HG02678 (cell line): ENCODE measurements around the gene XCL1.

Experiments used
- ATAC-seq: cut with Tn5 transposase; IDR thresholded peaks from one replicate; pipeline ENCODE4 v1.9.1; 2021; ENCODE audit warnings: mild to moderate bottlenecking, moderate library complexity; ENCODE audit not compliant: unreplicated experiment

Gene XCL1

GRCh38 chr1:168603501-168604110, 27.2 kb downstream of the XCL1 start:
- ATAC-seq, result peak; percentile 92

DNA sequence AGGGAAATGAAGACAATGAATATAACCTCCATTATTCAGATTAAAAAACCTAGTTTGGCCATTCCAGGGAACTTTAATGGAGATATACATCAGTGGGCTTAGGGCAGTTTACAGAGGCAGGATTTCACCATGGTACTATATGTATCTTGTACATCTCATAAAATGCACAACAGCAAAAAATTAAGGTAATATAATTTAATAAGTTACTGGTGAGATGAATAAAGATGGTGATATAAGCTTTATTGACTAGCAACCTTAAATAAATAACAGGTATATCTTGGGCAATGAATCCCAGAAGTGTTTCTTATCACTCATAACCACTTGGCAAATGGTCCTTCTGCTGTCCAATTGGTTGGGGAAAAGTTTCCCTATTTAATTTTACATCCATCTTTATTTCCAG, 29.0 kb downstream of the XCL1 start:
- ATAC-seq, result no peak

GRCh38 chr1:168606096-168606495, 29.7 kb downstream of the XCL1 start:
- no peak for ATAC-seq

DNA sequence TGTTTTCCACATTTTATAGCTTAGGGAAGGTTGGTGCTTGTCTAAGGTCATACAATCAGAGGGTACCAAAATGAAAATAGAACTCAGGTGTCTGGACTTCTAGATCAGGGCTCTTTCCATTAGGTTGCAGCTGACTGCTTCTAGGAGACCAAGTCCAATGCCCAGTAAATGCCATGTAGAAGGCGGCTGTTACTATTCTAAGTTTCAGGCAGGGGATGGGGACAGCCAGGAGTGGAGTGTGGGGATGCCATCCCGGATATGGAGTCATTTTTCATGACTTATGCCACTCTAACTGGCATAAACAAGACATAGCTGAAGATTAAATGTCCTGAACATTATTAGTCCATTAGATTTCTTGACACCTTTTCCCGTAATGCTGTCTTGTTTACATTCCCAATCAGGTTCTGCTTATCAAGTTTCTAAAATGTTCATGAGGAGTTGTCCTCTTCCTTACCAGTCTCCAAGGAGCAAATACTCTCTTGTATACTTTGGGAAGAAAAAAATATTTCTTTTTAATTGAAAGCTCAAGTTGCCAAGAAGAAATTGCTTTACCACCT, 31.5 kb downstream of the XCL1 start:
- no peak for ATAC-seq

DNA sequence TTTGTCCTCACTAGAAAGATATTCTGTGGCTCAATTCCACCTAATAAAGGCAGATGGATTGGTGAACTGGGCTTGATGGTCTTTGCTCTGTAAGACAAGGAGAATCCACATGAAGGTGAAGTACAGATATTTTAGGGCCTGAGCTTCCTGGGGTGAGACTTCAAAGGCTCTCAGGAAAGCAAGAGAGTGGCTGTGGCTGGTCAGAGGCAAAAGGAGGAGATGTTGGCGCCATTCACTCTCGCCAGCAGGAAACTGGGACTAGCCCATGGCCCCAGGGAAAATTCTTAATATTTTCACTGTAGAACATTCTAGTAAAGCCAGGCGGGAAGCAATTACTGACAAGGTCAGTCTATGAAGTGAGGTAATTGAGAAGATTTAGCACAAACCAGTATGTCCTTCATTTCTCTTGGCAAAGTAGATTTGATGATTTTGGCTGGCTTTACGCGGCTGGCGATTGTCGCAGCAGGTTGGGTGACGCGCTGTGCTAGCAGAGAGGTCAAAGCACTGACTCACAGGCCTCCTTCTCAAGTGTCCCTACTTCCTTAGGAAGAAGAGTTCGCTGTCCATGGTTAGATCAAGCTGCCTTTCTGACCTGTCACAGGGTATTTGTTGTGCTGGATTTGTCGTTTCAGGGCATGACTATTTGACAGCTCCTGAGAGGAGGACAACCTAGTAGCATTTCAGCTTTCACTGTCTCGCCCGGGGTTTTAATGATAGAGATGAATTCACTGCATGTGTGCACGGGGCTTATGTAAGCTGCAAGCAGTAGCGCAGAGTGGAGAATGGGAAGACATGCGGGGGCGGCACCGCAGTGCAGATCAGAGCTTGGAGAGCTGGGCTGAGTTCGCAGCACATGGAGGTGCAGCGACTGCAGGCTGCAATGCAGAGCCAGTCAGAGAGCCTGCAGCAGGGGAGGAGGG, 32.7 kb downstream of the XCL1 start:
- no peak for ATAC-seq

DNA sequence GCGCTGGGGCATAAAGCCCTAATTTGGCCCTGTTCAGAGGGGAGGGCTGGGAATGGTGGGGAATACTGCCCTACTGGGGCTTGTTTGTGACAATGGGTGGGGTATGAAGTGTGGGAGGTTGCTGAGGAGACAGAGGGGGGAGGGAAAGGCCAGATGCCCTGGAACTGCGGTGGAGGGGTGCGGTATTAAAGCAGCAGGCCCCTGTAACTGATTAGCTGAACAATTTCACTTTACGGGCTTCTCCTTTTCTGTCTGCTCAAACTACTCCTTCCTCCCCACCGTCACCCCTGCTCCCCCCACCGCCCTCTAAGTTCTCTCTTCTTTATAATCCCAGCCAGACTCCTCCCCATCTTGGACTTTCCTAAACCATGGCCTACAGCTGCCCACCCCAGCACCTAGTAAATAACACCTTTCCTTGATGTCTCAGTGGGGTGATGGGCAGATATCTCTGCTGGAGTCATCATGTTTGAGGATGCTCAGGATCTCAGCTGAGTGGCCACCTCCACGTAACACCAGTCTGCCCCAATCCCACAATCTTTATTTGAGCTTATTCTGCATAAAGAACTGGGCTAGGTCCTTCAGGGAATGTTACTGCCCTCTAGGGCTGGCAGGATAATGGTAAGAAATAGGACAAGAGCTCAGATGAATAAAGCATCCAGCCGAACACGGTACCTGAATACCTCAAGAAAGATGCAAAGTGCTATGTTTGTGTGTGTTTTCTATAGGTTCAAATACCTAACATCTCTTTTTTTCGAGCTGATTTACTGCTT, 33.5 kb downstream of the XCL1 start:
- ATAC-seq, result no peak

DNA sequence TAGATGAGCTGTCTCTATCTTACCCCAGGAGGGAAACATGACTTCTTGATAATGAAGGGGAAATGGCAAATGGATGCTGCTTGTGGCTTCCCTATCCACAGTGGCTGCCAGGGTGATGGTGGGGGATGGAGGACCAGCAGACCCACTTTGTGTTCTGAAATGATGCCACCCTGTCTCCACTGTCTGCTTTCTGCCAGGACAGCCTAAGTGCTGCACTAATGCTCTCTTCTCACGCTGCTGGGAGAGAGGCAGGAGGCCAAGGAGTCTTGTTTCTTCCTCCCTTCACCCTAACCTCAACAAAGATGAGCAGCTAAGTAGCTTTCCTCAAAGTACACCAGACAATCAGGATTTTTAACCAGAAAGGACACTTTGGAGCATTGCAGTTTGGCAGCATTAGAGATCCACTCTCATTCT, 36.6 kb downstream of the XCL1 start:
- no peak for ATAC-seq

DNA sequence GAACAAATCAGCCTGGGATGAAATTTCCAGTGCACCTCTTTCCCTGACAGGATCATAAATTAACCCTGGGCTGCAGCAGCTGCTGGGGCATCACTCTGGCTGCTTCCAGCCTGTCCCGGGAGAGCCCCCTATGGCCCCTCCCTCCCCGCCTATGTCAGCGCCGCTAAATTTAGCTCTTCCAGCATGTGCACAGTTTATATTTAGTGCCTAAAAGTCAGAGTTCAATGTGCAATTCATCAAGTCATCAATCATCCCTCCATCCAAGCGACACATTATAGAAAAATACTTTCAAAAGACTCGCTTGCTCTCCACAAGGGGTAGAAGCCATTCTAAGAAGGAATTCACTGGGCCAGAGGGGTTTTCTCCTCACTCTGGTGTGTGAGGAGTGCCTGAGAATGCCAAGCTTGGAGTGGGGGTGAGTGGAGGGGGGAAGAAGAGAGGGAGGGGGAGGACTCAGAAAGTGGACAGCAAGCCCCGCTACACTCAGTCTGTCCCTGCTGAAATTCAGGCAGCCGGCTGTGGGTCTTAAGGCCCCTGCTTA, 37.4 kb downstream of the XCL1 start:
- no peak for ATAC-seq

GRCh38 chr1:168614235-168614634, 37.8 kb downstream of the XCL1 start:
- no peak for ATAC-seq

GRCh38 chr1:168615965-168616364, 39.6 kb downstream of the XCL1 start:
- ATAC-seq, result no peak

DNA sequence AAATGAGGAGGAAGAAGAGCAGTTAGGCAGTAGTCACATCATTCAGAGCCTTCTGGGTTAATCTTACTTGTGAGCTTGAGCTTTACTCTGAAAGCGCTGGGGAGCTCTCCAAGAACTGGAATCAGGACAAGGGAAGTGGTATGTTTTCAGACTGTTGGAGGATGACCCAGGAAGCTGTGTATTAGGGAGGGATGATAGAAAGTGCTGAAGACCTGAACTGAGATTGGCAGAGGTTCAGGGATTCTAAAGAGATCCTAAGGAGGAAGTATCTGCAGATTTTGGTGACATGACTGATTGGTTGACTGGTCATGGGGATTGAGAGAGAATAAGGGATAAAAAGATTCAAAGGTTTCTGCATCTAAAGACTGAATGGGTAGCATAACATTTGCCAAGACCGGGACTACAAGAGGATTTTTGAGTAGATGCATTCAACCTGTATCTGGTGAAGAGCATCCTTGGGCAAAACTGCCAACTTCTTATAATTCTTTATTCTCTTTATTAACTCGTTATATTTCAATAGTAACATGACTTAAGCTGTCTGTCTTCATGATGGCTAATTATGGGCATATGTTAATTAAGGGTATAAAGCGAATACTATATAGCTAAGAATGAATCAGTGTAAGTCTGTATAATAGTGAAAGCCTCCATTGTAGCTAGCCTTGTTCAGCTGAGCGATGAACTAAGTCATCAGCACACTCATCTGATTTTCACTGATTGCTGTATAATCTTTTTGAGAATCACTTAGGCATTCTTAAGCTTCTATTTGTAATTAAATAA, 41.8 kb downstream of the XCL1 start:
- ATAC-seq, result no peak

- ATAC-seq, result no peak
Observed at GRCh38 chr1:168618886-168619285, 42.5 kb downstream of the XCL1 start.

DNA sequence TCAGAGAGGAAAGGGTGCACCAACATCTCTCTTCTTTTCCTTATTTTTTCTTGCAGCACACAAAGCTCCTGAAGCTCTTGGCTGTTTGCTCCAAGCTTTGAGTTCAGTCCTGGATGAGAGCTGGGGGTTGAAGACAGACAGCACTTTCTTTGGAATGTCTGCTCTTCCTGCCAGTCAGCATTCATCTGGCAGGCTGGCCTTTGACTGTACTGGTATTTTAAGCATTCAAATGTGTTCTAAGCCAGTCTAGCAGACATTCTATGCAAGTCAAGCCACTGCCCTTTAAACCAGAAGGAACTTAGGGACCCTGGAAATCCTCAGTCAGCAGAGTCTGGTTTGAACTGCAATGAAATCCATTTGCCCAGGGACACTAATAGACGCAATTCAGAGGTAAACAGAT, 45.0 kb downstream of the XCL1 start:
- ATAC-seq, result no peak

- no peak for ATAC-seq
Observed at GRCh38 chr1:168623003-168623828, 46.8 kb downstream of the XCL1 start.

DNA sequence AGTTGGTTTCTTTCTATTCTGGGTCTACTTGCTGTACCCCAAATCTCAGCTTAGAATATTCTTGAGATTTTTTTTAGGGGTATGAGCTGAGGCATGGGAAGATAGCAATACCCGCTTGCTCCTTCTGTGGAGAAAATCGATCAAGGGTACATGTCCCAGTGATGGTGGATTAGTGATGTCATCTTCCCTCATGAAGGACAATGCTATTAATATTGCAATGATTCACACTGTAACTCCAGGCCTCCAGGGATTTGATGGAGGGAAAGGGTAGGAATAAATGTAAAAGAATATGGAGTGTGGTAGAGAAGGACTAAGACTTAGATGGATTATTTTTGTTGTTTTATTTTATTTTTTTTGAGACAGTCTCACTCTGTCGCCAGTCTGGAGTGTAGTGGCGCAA, 47.4 kb downstream of the XCL1 start:
- no peak for ATAC-seq

- no peak for ATAC-seq
Observed at GRCh38 chr1:168626326-168626725, 49.9 kb downstream of the XCL1 start.

GRCh38 chr1:168627370-168627769, 51.0 kb downstream of the XCL1 start:
- ATAC-seq, result no peak

DNA sequence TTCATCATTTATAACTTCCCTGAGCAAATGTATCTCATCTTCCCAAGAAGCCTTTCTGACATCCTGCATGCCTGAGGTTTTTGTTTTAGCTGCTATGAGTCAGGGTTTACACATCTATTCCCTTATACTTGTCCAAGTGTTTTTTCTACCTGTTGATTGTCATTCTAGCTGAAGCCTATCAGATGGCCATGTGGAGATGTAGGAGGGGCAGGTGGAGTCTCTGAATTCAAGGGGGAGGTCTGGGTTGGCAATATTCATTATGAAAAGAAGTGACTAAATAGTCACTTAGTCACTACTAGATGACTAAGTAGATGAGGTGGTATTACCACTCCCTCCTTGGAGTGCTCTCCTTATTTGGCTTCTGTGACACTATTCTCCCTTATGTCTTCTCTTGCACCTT, 52.4 kb downstream of the XCL1 start:
- no peak for ATAC-seq

DNA sequence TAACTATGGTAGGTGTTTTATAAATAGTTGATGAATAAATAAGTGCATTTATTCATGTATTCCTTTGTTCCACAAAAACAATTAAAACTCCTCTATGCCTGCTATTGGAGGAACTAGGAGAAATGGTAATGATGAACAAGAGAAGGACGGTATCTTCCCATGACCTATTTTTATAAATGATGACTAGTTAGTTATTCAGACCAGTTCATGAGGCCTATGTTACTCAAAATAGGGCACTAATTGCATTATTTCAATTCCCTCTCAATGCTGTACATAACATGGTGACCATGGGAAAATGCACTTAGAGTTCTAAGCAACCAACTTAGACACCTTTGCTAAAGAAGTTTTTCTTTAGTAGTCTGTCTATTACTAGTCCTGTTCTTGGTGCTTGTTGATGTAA, 53.1 kb downstream of the XCL1 start:
- ATAC-seq, result no peak
